Activated naive CD4-positive, alpha-beta T cell treated with anti-CD3 and anti-CD28 coated beads for 36 hours (primary cell): Measurements from ENCODE around the gene SYNGR2. TPM values are rescaled to one million over a fixed set of nuclear protein-coding genes. Genes with fewer than 3 reads are reported as not detected.
A peak's percentile ranks its signal among the peaks of the same experiment; 100 is the strongest.

Experiments
- CTCF ChIA-PET: fragments of 350-600 bp; sonication (Branson Sonifier 250); formaldehyde crosslinking; loops from one replicate; lab custom pipeline; 2021; ENCODE audit warnings: antibody characterized with exemption; lab: Charles Lee
- DNase-seq: peaks from one replicate; pipeline ENCODE4 v3.0.0-alpha.2; 2020
- H3K27ac Mint-ChIP-seq: one replicate; pipeline ENCODE4 v1.8.0; 2021; ENCODE audit warnings: mild to moderate bottlenecking, mixed read lengths
- H3K27me3 Mint-ChIP-seq: one replicate; pipeline ENCODE4 v1.8.0; 2021; ENCODE audit warnings: low read depth, mixed read lengths
- H3K36me3 Mint-ChIP-seq: one replicate; pipeline ENCODE4 v1.8.0; 2021; ENCODE audit warnings: low read depth, mixed read lengths
- H3K4me1 Mint-ChIP-seq: one replicate; pipeline ENCODE4 v1.8.0; 2021; ENCODE audit warnings: low read depth, mixed read lengths
- H3K4me3 Mint-ChIP-seq: one replicate; pipeline ENCODE4 v1.8.0; 2021; ENCODE audit warnings: mild to moderate bottlenecking, moderate library complexity, mixed read lengths
- H3K9me3 Mint-ChIP-seq: one replicate; pipeline ENCODE4 v1.8.0; 2021; ENCODE audit warnings: mixed read lengths
- intact Hi-C: fragments of 100-400 bp; cut with micrococcal nuclease; formaldehyde crosslinking; loops from one replicate; pipeline ENCODE4 v1.15.1; 2023
- total RNA-seq, 2 experiments: library from RNA; stranded (reverse); gene quantifications; one replicate each; pipeline ENCODE4 v1.2.3, GENCODE V29; 2021

SYNGR2 gene
- total RNA-seq, 2 experiments from 2014 or later, result 96.3 to 103 TPM

DNA sequence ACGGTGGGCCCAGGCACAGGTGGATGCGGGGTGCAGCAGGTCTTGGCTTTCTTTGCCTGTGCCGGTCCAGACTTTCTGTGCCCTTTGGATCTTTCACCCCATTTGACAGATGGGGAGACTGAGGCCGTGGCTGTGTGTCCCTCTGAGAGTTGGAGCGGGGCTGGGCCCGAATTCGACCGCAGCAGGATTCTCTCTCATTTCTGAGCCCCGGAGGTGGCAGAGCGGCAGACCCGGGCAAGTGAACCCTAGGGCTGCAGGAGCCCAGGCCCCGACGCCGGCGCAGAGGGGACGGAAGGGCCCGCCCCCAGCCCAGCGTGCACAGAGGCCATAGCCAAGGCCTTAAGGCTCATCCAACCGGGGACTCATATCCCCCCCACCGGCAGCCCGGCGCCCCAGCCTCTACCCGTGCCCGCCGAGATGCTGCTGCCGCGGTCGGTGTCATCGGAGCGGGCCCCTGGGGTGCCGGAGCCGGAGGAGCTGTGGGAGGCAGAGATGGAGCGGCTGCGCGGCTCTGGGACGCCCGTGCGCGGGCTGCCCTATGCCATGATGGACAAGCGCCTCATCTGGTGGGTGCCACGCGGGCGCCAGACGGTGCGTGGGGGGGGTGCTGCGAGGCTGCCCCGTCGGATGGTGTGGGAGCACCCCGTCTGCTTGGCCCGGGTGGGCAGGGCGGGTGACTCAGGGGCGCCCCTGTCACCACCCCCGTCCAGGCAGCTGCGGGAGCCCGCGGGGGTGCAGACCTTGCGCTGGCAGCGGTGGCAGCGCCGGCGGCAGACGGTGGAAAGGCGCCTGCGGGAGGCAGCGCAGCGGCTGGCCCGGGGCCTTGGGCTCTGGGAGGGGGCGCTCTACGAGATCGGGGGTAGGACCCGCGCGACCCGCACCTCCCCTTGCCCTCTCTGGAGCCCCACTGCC is 37.0 kb upstream of the SYNGR2 start:
- intact Hi-C loops, result loop anchor here (2.0 to 10.0 kb wide), 3 partner anchors 127 to 643 kb away; no protein-coding TSS in a partner anchor
- H3K4me3 Mint-ChIP-seq, result peak overlapping the region; percentile 96

GRCh38 chr17:78132084-78132676 is 36.2 kb upstream of the SYNGR2 start:
- CTCF ChIA-PET, result no interaction called here
- Mint-ChIP-seq H3K4me3 (peak overlapping the region; percentile 60), H3K4me1 (peaks cover 51% of the 10 kb centered on the region), H3K9me3 (no peaks in the 10 kb centered on the region), H3K27ac (peak overlapping the region; percentile 79), H3K36me3 (peaks cover 44% of the 10 kb centered on the region), H3K27me3 (no peaks in the 10 kb centered on the region)
- peak; percentile 65 for DNase-seq
- intact Hi-C loops, result loop anchor here (5.0 to 10.0 kb wide), 2 partner anchors 290 to 643 kb away; no protein-coding TSS in a partner anchor

More for the DNA sequence above, 37.0 kb upstream of the SYNGR2 start:
- Mint-ChIP-seq H3K9me3 (no peaks in the 10 kb centered on the region), H3K36me3 (peaks cover 38% of the 10 kb centered on the region), H3K27ac (peak overlapping the region; percentile 98), H3K4me1 (peaks cover 50% of the 10 kb centered on the region), H3K27me3 (no peaks in the 10 kb centered on the region)
- peak; percentile 56 for DNase-seq
- CTCF ChIA-PET, result interaction anchor here (0.7 to 0.8 kb wide), 2 partner anchors 22 to 111 kb away, joined by 3 read pairs; no protein-coding TSS in a partner anchor

DNA sequence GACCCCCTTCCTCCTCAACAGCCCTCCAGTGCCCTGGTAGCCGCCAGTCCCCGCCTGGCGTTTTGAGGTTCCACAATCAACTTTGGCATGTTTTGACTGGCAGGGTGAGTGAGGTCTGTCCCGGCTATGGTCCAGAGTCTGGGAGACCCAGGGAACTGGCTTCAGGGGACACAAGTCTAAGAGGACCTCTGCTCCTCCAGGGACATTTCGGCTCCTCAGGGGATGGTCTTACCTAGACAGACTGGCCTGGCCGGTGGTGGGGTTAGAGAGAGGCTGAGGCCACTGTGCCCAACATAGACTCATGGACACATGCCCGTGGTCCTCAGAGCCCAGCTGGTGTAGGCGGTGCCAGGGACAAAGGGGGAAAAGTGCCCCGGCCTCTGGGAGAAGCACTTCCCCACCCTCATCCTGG is 35.6 kb upstream of the SYNGR2 start:
- intact Hi-C loops, result loop anchor here (5.0 to 10.0 kb wide), 2 partner anchors 290 to 642 kb away; no protein-coding TSS in a partner anchor
- Mint-ChIP-seq H3K27me3 (no peaks in the 10 kb centered on the region), H3K4me3 (peak overlapping the region; percentile 60), H3K4me1 (peaks cover 56% of the 10 kb centered on the region), H3K27ac (peak overlapping the region; percentile 35), H3K36me3 (peaks cover 47% of the 10 kb centered on the region), H3K9me3 (no peaks in the 10 kb centered on the region)
- no peak for DNase-seq
- CTCF ChIA-PET, result interaction anchor here (5.8 to 7.9 kb wide), 2 partner anchors 9 to 21 kb away, joined by 45 to 100 read pairs; no protein-coding TSS in a partner anchor

- Mint-ChIP-seq H3K36me3 (peaks cover 47% of the 10 kb centered on the region), H3K4me1 (peaks cover 62% of the 10 kb centered on the region), H3K9me3 (no peaks in the 10 kb centered on the region), H3K27me3 (no peaks in the 10 kb centered on the region), H3K27ac (no peak overlapping the region), H3K4me3 (peak overlapping the region; percentile 60)
- CTCF ChIA-PET, result interaction anchor here (0.6 to 7.9 kb wide), 8 partner anchors 9 to 121 kb away, joined by 3 to 100 read pairs (median 4); no protein-coding TSS in a partner anchor
- intact Hi-C loops, result loop anchor here (5.0 to 10.0 kb wide), 2 partner anchors 291 to 641 kb away; no protein-coding TSS in a partner anchor
- DNase-seq, result peak; percentile 29
Observed at GRCh38 chr17:78133179-78133951, 35.0 kb upstream of the SYNGR2 start.

GRCh38 chr17:78133971-78134898 is 34.1 kb upstream of the SYNGR2 start:
- CTCF ChIA-PET, result interaction anchor here (0.6 to 7.9 kb wide), 10 partner anchors 10 to 120 kb away, joined by 3 to 100 read pairs (median 4); no protein-coding TSS in a partner anchor
- H3K4me1 Mint-ChIP-seq, result peaks cover 62% of the 10 kb centered on the region
- H3K27ac Mint-ChIP-seq, result peak overlapping the region; percentile 7
- peak overlapping the region; percentile 60 for H3K4me3 Mint-ChIP-seq
- intact Hi-C loops, result loop anchor here (1.0 to 10.0 kb wide), 7 partner anchors 17 to 641 kb away; no protein-coding TSS in a partner anchor
- no peaks in the 10 kb centered on the region for H3K27me3 Mint-ChIP-seq
- H3K36me3 Mint-ChIP-seq, result peaks cover 49% of the 10 kb centered on the region
- no peaks in the 10 kb centered on the region for H3K9me3 Mint-ChIP-seq
- DNase-seq, result peak; percentile 90

DNA sequence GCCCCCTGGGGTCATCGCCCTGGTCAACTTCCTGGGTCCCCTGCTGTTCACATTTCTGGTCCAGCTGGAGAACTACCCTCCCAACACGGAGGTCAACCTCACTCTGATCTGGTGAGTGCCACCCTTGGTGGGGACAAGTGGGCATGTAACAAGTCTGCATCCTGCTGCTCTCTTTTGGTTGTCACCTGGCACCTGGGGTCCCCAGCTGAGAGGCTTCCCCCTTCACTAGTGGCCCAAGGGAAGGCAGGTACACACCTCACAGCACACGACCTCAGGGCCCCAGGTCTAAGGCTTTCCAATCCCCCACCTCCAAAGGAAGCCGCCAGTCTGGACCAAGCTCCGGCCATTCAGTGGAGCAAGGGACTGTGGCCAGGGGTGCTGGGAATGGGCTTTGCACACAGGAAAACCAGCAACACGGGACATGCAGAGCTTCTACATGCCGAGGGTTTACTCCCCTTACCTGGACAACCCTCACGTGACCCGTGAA is 33.4 kb upstream of the SYNGR2 start:
- intact Hi-C loops, result loop anchor here (1.0 to 10.0 kb wide), 7 partner anchors 18 to 640 kb away; no protein-coding TSS in a partner anchor
- no peak overlapping the region for H3K4me3 Mint-ChIP-seq
- H3K9me3 Mint-ChIP-seq, result no peaks in the 10 kb centered on the region
- CTCF ChIA-PET, result interaction anchor here (0.8 to 7.9 kb wide), 10 partner anchors 9 to 50 kb away, joined by 3 to 100 read pairs (median 5); no protein-coding TSS in a partner anchor
- DNase-seq, result peak; percentile 5
- no peak overlapping the region for H3K27ac Mint-ChIP-seq
- H3K36me3 Mint-ChIP-seq, result peaks cover 50% of the 10 kb centered on the region
- no peaks in the 10 kb centered on the region for H3K27me3 Mint-ChIP-seq
- H3K4me1 Mint-ChIP-seq, result peaks cover 60% of the 10 kb centered on the region

DNA sequence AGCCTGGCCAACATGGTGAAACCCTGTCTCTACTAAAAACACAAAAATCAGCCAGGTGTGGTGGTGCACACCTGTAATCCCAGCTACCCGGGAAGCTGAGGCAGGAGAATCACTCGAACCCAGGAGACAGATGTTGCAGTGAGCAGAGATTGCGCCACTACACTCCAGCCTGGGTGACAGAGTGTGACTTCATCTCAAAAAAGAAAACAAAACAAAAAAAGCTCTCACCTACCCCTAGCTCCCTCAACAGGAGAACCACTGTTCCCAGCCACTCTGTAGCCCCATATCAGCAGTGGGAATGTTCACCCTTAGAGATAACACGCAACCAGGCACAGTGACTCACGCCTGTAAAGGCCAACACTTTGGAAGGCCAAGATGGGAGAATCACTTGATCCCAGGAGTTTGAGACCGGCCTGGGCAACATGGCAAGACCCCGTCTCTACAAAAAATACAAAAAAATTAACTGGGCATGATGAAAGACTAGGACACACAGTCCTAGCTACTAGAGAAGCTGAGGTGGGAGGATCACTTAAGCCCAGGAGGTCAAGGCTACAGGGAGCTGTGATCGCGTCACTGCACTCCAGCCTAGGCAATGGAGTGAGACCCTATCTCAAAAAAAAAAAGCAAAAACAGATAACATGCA is 32.4 kb upstream of the SYNGR2 start:
- CTCF ChIA-PET, result interaction anchor here (0.7 to 7.9 kb wide), 10 partner anchors 8 to 51 kb away, joined by 3 to 100 read pairs (median 7); no protein-coding TSS in a partner anchor
- DNase-seq, result no peak
- Mint-ChIP-seq H3K27ac (no peak overlapping the region), H3K4me1 (peaks cover 61% of the 10 kb centered on the region), H3K36me3 (peaks cover 48% of the 10 kb centered on the region), H3K4me3 (no peak overlapping the region), H3K27me3 (no peaks in the 10 kb centered on the region), H3K9me3 (no peaks in the 10 kb centered on the region)
- intact Hi-C loops, result loop anchor here (2.0 to 10.0 kb wide), 2 partner anchors 41 to 639 kb away; no protein-coding TSS in a partner anchor

DNA sequence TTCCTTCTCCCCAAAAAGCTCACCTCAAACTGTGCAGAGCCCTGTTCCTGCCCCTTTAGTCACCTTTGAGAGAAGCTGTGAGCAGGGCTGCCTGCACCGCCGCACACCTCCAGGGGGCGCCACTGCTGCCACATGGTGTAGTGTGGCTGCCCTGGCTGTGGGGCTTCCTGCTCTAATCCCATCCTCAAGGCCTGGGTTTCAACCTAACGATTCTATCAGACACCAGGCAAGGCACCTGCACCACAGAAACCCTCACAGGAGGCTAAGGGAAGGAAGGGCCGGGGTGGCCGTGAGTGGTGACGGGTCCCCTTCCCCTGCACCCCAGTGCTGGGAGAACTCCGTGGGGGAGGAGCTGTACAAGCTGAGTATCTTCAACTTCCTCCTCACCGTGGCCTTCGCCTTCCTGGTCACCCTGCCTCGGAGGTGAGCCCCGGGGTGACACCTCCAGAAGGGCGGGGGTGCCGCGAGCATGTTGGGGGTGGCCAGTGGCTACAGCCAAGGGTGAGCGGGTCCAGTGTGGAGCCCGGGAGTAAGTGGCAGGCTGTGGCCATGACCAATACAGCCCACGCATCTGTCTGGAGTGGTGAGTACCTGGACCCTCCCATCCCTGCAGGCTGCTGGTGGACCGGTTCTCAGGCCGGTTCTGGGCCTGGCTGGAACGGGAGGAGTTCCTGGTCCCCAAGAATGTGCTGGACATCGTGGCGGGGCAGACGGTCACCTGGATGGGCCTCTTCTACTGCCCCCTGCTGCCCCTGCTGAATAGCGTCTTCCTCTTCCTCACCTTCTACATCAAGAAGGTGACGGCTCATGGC is 30.8 kb upstream of the SYNGR2 start:
- intact Hi-C loops, result loop anchor here (10.0 kb wide), 1 partner anchor 637 kb away; no protein-coding TSS in a partner anchor
- CTCF ChIA-PET, result interaction anchor here (0.6 to 7.9 kb wide), 13 partner anchors 10 to 113 kb away, joined by 3 to 100 read pairs (median 4); no protein-coding TSS in a partner anchor
- H3K9me3 Mint-ChIP-seq, result no peaks in the 10 kb centered on the region
- peaks cover 47% of the 10 kb centered on the region for H3K36me3 Mint-ChIP-seq
- no peak overlapping the region for H3K27ac Mint-ChIP-seq
- H3K4me1 Mint-ChIP-seq, result peaks cover 72% of the 10 kb centered on the region
- DNase-seq, result peak; percentile 73
- H3K4me3 Mint-ChIP-seq, result no peak overlapping the region
- H3K27me3 Mint-ChIP-seq, result no peaks in the 10 kb centered on the region

DNA sequence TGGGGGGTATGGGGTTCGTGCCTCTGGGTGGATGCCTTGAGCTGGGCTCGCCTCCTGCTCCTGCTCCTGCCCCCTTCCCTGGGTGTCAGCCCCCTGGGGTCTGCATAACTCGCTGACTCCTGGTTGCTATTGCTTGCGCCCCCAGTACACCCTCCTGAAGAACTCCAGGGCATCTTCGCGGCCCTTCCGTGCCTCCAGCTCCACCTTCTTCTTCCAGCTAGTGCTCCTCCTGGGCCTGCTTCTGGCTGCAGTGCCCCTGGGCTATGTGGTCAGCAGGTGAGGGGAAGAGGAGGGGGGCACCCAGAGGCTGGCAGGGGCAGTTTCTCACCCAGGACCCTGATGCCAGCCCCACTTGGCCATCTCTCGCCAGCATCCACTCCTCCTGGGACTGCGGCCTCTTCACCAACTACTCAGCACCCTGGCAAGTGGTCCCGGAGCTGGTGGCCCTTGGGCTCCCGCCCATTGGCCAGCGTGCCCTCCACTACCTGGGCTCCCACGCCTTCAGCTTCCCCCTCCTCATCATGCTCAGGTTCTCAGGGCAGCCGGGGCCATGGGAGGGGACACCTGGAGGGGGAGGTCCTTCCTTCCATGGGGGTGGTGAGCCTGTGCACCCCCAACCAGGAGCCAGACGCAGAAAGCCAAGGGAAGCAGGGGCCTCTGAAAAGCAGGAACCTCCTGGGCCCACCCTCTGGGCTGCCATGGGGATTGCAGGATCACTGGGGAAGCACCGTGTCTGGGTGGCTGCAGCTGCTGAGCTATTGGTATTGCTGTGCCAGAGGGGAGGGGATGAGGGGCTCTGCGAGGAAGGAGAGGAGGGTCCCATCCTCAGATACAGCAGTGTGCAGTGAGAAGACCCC is 29.9 kb upstream of the SYNGR2 start:
- H3K4me3 Mint-ChIP-seq, result no peak overlapping the region
- no peak for DNase-seq
- peaks cover 38% of the 10 kb centered on the region for H3K36me3 Mint-ChIP-seq
- H3K27me3 Mint-ChIP-seq, result no peaks in the 10 kb centered on the region
- CTCF ChIA-PET, result interaction anchor here (0.6 to 7.9 kb wide), 15 partner anchors 10 to 112 kb away, joined by 3 to 100 read pairs (median 3); partner anchors contain the start of genes AFMID and TK1
- intact Hi-C loops, result loop anchor here (10.0 kb wide), 1 partner anchor 636 kb away; no protein-coding TSS in a partner anchor
- H3K9me3 Mint-ChIP-seq, result no peaks in the 10 kb centered on the region
- H3K4me1 Mint-ChIP-seq, result peaks cover 70% of the 10 kb centered on the region
- H3K27ac Mint-ChIP-seq, result no peak overlapping the region
